Progenitor cell of endocrine pancreas (in vitro differentiated cells): Measurements from ENCODE around the gene SUGCT. TPM values are rescaled to one million over a fixed set of nuclear protein-coding genes. Genes with fewer than 3 reads are reported as not detected.

Experiments used
- DNase-seq: peaks from one replicate; pipeline ENCODE4 v3.0.0; 2021; ENCODE audit warnings: low spot score; ENCODE audit not compliant: unreplicated experiment
- H3K27ac Mint-ChIP-seq: 2 replicates; pipeline ENCODE4 v1.8.0; 2021; ENCODE audit warnings: mild to moderate bottlenecking, moderate library complexity, mixed read lengths
- H3K27me3 Mint-ChIP-seq: 2 replicates; pipeline ENCODE4 v1.8.0; 2021; ENCODE audit warnings: mixed read lengths
- H3K36me3 Mint-ChIP-seq: 2 replicates; pipeline ENCODE4 v1.8.0; 2022; ENCODE audit warnings: mixed read lengths; ENCODE audit not compliant: insufficient read depth
- H3K4me1 Mint-ChIP-seq: 2 replicates; pipeline ENCODE4 v1.8.0; 2021; ENCODE audit warnings: low read depth, mixed read lengths
- H3K4me3 Mint-ChIP-seq: 2 replicates; pipeline ENCODE4 v1.8.0; 2021; ENCODE audit warnings: low read depth, mild to moderate bottlenecking, moderate library complexity, mixed read lengths
- H3K9me3 Mint-ChIP-seq: 2 replicates; pipeline ENCODE4 v1.8.0; 2021; ENCODE audit warnings: low read depth, mixed read lengths
- total RNA-seq: library from RNA; stranded (reverse); gene quantifications from 2 replicates; pipeline ENCODE4 v1.2.1, GENCODE V29; 2021
- TF ChIP-seq, protein P1 (sequence below): fragments of 200-600 bp; sonication (generic); IDR thresholded peaks from one replicate; pipeline ENCODE4 v1.5.0; 2021; ENCODE audit warnings: antibody characterized with exemption, mild to moderate bottlenecking; ENCODE audit not compliant: unreplicated experiment

Gene SUGCT
- total RNA-seq, 1 donor from 2014 or later: 6.2 TPM

GRCh38 chr7:40566879-40567278 is 432.1 kb downstream of the SUGCT start:
- peak overlapping the region; percentile 3 for H3K27ac Mint-ChIP-seq

DNA sequence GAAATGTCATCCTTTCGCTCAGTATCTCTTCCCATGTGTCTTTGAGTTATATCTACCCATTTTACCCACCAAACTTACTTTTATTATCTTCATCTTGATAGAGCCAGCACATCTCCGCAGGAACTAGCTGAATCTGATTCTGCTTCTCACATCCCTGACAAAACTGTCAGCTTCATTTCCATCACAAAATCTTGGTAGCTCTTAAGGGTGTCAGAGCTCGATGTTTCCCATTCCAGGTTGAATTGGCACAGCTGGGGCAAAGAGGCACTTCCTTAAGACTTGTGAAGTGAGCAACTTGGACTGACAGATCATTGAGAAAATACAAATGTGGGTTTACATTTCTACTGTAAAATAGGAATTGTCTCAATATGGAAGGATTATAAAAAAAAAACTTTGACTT is 434.5 kb downstream of the SUGCT start:
- Mint-ChIP-seq H3K27me3 (no peaks in the 10 kb centered on the region), H3K4me3 (no peak overlapping the region), H3K9me3 (no peaks in the 10 kb centered on the region), H3K36me3 (no peaks in the 10 kb centered on the region), H3K27ac (no peak overlapping the region), H3K4me1 (peaks cover 8% of the 10 kb centered on the region)
- TF ChIP-seq, protein P1, sequence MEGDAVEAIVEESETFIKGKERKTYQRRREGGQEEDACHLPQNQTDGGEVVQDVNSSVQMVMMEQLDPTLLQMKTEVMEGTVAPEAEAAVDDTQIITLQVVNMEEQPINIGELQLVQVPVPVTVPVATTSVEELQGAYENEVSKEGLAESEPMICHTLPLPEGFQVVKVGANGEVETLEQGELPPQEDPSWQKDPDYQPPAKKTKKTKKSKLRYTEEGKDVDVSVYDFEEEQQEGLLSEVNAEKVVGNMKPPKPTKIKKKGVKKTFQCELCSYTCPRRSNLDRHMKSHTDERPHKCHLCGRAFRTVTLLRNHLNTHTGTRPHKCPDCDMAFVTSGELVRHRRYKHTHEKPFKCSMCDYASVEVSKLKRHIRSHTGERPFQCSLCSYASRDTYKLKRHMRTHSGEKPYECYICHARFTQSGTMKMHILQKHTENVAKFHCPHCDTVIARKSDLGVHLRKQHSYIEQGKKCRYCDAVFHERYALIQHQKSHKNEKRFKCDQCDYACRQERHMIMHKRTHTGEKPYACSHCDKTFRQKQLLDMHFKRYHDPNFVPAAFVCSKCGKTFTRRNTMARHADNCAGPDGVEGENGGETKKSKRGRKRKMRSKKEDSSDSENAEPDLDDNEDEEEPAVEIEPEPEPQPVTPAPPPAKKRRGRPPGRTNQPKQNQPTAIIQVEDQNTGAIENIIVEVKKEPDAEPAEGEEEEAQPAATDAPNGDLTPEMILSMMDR: no peak
- no peak for DNase-seq

More at GRCh38 chr7:40566879-40567278, 432.1 kb downstream of the SUGCT start:
- H3K36me3 Mint-ChIP-seq: no peaks in the 10 kb centered on the region
- no peak overlapping the region for H3K4me3 Mint-ChIP-seq
- TF ChIP-seq, protein P1: no peak
- no peak for DNase-seq
- no peaks in the 10 kb centered on the region for H3K27me3 Mint-ChIP-seq
- H3K9me3 Mint-ChIP-seq: peaks cover 9% of the 10 kb centered on the region
- peaks cover 8% of the 10 kb centered on the region for H3K4me1 Mint-ChIP-seq

DNA sequence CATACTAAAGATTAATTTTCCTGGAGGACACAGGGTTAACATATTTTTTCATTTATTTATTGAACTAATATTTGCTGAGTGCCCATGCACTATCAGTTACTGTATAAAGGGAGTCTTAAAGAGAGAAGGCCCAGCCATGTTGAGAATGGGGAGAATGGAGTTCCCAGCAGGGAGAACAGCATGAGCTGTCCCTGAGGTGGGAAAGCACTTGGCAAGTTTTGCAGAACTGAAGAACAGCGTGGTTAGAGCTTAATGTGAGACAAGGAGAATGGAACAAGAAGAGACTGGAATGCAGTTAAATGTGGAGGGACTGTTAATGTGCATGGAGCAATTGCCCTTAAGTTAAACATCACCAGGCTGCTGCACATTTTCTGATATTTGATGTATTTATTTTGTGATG is 435.4 kb downstream of the SUGCT start:
- Mint-ChIP-seq H3K27me3 (no peaks in the 10 kb centered on the region), H3K27ac (no peak overlapping the region), H3K4me3 (no peak overlapping the region), H3K9me3 (no peaks in the 10 kb centered on the region), H3K4me1 (peaks cover 8% of the 10 kb centered on the region), H3K36me3 (no peaks in the 10 kb centered on the region)
- no peak for DNase-seq
- TF ChIP-seq, protein P1: no peak

- Mint-ChIP-seq H3K9me3 (no peaks in the 10 kb centered on the region), H3K4me3 (no peak overlapping the region), H3K27me3 (no peaks in the 10 kb centered on the region), H3K27ac (no peak overlapping the region), H3K36me3 (no peaks in the 10 kb centered on the region), H3K4me1 (peaks cover 14% of the 10 kb centered on the region)
- no peak for DNase-seq
- TF ChIP-seq, protein P1: no peak
Observed at GRCh38 chr7:40571796-40572195, 437.0 kb downstream of the SUGCT start.

GRCh38 chr7:40572810-40573465 is 438.1 kb downstream of the SUGCT start:
- peaks cover 7% of the 10 kb centered on the region for H3K4me1 Mint-ChIP-seq
- H3K27ac Mint-ChIP-seq: no peak overlapping the region
- DNase-seq: no peak
- no peak overlapping the region for H3K4me3 Mint-ChIP-seq
- no peaks in the 10 kb centered on the region for H3K36me3 Mint-ChIP-seq
- H3K9me3 Mint-ChIP-seq: no peaks in the 10 kb centered on the region
- no peaks in the 10 kb centered on the region for H3K27me3 Mint-ChIP-seq
- TF ChIP-seq, protein P1: no peak
